Upper lobe of left lung (tissue), 4 donors: Measurements from ENCODE around the gene PTPN1.

ENCODE experiments used
- CTCF ChIP-seq, 6 experiments: fragments of 450-650 bp in 4 of 6; fragments of 200-600 bp in 2 of 6; sonication (generic) in 2 of 6; IDR thresholded peaks; one replicate each; pipeline ENCODE4 v1.5.1; 2016 to 2019; ENCODE audit warnings: antibody characterized with exemption in 6 of 6
- POLR2AphosphoS5 ChIP-seq, 2 donors: sonication (generic); formaldehyde crosslinking; IDR thresholded peaks; one replicate each; pipeline ENCODE4 v1.5.1; 2017; ENCODE audit warnings: antibody characterized with exemption in 2 of 2

DNA sequence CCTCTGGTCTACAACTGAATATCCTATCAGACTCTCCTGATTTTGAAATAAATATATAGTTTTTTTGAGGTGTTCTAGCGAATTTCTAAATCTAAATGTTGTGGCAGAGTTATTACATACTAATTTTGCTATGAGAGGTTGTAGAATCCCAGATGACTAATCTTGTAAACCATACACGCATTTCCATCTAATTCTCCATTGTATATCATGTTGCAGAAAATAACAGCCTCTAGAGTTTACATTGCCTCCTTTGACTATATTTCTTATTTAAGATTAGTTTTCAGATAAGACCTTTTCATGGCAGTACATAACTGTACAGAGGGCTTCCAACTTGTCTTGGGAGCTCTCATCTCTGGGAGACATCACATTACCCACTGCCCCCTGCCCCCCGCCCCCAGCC lies 22.9 kb downstream of the PTPN1 start:
- TF ChIP-seq CTCF (IDR thresholded peaks at IDR 0.05) (no peak), POLR2AphosphoS5 (IDR thresholded peaks at IDR 0.05) (no peak)
